ENCODE measurements around the gene AGAP9.
"Not testable (repeated sequence)": the region's sequence is repeated elsewhere in the genome, so short reads cannot be mapped to it uniquely, and the experiment has no call there.

AGAP9 gene
- 2.5 to 5.8 (median 4.1) reads per million in 4 experiments for total RNA-seq

GRCh38 chr10:47523475-47523874 is at the start of gene AGAP9:
Gene AGAP9 (minus strand): TSS chr10:47523638. CDS start chr10:47523526, 112 bp downstream.
- not testable (repeated sequence) for DNase-seq

DNA sequence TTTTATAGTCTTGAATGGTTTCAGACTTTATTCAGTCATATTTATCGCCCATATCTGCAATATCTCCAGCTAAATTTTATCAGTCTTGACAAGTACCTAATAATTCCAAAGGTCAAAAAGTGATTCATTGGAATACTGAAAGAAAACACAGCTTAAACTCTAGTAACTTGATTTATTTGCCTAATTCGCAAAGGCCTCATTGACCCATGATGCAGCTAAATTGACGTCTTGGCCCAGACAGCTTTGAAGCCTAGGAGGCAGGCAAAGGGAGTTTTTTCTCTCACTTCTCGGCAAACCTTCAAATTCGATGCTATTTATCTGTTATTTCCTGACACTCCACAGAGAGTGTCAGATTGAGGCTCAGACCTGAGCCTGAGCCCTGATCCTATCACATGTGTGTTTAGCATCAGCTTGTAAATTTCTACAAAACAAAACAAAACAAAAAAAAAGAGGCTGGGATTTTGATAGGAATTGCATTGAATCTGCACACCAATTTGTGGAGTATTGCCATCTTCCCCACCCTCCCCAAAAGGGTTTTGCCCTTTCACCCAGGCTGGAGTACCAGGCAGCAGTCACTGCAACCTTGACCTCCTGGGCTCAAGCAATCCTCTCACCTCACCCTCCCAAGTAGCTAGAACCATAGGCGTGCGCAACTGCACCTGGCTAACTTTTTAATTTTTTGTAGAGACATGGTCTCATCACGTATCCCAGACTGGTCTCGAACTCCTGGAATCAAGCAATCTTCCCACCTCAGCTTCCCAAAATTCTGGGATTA is 47.9 kb upstream of the AGAP9 start:
- DNase-seq = not testable (repeated sequence)

DNA sequence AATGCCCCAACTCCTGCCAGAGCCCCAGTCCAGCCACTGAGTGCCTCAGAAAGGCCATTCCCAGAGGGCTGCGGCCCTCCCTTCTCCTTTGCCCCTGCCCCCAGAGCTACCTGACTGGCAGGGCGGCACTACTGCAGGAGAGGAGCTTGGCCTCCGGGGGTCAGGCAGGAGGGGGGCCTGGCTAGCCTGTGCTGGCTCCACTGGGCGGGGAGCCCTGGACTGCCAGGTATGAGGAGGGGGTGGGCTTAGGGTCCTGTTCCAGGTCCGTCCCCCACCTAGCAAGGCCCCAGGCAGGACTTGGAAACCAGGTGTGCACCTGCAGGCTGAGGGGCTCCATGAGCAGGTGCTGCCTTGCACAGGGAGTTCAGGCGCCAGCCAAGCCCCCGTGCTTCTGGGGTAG is 43.3 kb upstream of the AGAP9 start:
- not testable (repeated sequence) for DNase-seq

- not testable (repeated sequence) for DNase-seq
Observed at GRCh38 chr10:47566108-47566699, 42.8 kb upstream of the AGAP9 start.

- DNase-seq = not testable (repeated sequence)
Observed at GRCh38 chr10:47565517-47565920, 42.1 kb upstream of the AGAP9 start.

- not testable (repeated sequence) for DNase-seq
Observed at GRCh38 chr10:47564953-47565352, 41.5 kb upstream of the AGAP9 start.

DNA sequence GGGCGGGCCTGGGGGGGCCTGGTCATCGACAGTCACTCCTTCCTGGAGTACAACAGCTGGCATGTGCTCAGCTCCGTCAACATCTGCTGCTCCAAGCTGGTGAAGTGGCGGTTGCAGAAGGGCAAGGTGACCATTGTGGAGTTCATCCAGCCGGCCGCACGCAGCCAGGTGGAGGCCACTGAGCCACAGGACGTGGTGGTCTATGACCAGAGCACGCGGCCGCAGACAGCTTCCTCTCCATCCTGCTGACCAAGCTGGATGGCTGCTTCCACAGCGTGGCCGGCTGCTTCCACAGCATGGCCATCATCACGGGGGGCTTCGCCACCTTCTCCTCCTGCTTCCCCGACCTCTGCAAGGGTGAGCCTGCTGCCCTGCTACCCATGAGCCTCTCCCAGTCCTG is 40.9 kb upstream of the AGAP9 start:
- DNase-seq = not testable (repeated sequence)

- not testable (repeated sequence) for DNase-seq
Observed at GRCh38 chr10:47560452-47560851, 37.0 kb upstream of the AGAP9 start.

DNA sequence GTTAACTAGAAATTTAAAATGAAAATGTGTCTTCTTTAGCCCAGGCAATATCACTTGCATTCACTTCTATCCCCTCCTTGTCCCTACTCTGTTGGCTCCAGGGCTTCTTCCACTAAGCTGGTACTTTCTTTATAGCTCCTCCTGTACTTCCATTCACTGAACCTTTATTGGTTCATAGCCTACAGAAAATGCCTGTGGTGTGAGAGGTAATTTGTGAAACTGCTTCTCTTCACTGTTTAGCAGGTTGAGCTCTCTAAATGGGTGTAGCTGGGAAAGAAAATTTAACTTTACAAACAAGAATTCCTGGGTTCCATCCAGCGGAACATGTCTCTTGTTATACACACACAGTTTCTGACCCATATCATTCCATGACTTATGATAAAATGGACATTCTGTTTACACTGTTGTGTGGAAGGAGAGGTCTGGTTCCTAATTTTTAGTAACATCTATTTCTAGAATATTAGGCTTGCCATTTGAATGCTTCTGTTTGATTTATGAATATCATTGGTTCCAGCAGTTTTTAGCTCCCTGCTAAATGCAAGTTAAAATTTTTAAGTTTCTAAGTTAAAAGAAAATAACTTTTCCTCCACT is 36.4 kb upstream of the AGAP9 start:
- DNase-seq = not testable (repeated sequence)

DNA sequence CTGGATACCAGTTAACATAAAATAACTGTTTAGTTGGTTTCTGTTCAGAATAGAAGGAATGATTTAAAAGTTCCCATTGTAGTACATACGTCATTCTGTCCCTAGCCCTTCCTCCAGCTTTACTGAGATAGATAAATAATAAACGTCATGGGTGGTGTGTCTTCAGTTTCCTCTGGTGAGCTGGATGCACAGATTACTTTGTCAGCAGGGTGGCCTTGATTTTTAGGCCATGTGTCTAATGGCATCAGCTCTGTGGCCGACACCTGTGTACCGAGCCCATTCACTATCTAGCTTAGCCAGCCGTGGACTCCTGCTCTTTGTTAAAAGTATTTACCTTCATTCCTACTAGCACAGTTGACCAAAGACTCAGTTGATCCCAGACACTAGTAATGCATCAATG is 34.7 kb upstream of the AGAP9 start:
- not testable (repeated sequence) for DNase-seq

- not testable (repeated sequence) for DNase-seq
Observed at GRCh38 chr10:47557616-47558015, 34.2 kb upstream of the AGAP9 start.

GRCh38 chr10:47555334-47555733 is 31.9 kb upstream of the AGAP9 start:
- not testable (repeated sequence) for DNase-seq

DNA sequence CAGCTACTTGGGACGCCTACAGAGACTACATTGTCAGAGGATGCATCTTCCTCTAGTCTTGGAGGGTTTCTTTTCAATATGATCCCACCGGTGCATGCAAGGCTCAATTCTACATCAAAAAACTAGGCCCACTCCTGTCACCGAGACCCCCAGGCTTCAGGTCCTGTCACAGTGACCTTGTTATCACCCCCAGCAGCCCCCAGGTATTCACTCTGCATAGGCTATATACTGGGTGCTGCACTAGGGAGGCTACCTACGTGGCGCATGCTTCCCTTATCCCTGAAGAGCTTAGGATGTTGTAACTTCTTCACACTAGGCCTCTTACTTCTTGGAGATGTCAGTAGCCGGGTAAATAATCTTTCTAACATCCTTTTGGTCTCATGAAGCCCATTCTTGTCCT is 31.1 kb upstream of the AGAP9 start:
- DNase-seq = not testable (repeated sequence)

GRCh38 chr10:47553860-47554247 is 30.4 kb upstream of the AGAP9 start:
- not testable (repeated sequence) for DNase-seq

- peak; percentile 40 for DNase-seq
Observed at GRCh38 chr10:47553214-47553859, 29.9 kb upstream of the AGAP9 start.

DNA sequence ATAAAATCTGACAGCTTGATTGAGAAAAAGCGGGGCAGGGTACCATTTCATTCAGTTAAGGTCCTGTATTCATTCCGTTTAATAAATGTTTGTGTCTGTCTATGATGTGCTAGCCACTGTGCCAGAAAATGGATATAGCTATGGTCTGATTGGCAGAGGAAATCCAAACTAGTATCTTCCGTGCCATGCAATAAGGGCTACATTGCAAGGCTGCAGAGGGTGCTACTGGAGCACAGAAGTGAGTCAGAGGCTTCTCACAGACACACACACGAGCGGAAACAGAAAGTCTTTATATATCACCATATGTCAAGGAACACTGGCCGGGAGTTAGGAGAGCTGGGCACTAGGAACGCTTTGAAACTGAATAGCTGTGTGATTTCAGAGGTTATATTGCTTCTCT is 29.3 kb upstream of the AGAP9 start:
- DNase-seq = not testable (repeated sequence)

DNA sequence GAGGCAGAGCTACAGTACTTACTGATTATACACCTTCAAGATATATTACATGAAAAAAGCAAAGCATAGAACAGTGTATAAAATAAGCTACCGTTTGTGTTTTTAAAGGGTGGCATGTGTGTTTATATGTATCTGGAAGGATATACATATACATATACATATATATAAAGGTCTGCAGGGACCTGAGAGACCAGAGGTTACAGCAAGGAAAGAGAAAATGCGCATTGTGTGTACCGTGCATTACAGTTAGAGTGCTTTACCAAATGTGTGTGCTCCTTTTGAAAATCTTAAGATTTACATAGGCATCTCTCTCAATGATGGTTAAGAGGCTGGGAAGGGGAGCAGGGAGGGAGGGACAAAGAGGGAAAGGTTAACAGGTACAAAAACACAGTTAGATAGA is 23.8 kb upstream of the AGAP9 start:
- DNase-seq = not testable (repeated sequence)

GRCh38 chr10:47536430-47536829 is 13.0 kb upstream of the AGAP9 start:
- DNase-seq = not testable (repeated sequence)

GRCh38 chr10:47502313-47502712 is 21.1 kb downstream of the AGAP9 start:
- DNase-seq = not testable (repeated sequence)

- DNase-seq = not testable (repeated sequence)
Observed at GRCh38 chr10:47494226-47494625, 29.2 kb downstream of the AGAP9 start.

- DNase-seq = not testable (repeated sequence)
Observed at GRCh38 chr10:47491600-47491999, 31.8 kb downstream of the AGAP9 start, which contains the start of gene FAM25G. Gene FAM25G (minus strand): TSS chr10:47491700. CDS start chr10:47491674, 26 bp downstream.

DNA sequence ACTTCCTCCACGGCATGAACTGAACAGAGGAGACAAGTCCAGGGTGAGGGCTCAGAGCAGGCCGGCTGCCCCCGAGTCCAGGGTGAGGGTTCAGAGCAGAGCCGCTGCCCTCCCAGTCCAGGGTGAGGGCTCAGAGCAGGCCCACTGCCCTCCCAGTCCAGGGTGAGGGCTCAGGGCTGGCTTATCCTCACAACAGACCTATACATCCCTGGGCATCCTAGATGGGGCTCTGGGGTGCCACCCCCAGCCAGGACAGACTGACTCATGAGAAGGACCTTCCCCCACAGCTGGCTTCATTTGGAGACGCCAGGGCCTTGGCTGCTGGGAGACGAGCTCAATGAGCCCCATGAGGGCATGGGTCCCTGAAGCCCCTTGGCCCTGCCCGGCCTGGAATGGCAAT is 33.8 kb downstream of the AGAP9 start:
- DNase-seq = not testable (repeated sequence)

- DNase-seq = not testable (repeated sequence)
Observed at GRCh38 chr10:47485943-47486342, 37.5 kb downstream of the AGAP9 start.

All from effector CD8-positive, alpha-beta T cell (primary cell).